GM21576 (cell line): ENCODE data around the gene SLC25A19.
"Not testable (repeated sequence)": the region's sequence is repeated elsewhere in the genome, so short reads cannot be mapped to it uniquely, and the experiment has no call there.

Experiments used
- ATAC-seq: cut with Tn5 transposase; IDR thresholded peaks from one replicate; pipeline ENCODE4 v1.9.1; 2021; ENCODE audit warnings: mild to moderate bottlenecking, moderate library complexity; ENCODE audit not compliant: unreplicated experiment

The SLC25A19 gene

GRCh38 chr17:75301502-75302206, 12.4 kb upstream of the SLC25A19 start:
- no peak for ATAC-seq

GRCh38 chr17:75301049-75301448, 11.8 kb upstream of the SLC25A19 start:
- no peak for ATAC-seq

DNA sequence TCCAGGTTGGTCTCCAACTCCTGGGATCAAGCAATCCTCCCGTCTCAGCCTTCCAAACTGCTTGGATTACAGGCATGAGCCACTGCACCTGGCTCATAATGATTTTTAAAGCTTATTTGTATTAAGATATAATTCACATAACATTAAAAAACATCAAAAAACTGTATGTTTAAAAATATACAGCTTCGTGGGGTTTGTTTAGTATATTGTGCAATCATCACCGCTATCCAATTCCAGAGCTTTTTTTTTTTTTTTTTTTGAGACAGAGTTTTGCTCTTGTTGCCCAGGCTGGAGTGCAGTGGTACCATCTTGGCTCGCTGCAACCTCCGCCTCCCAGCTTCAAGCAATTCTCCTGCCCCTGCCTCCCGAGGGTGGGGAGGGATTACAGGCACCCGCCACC, 11.0 kb upstream of the SLC25A19 start:
- no peak for ATAC-seq

- peak; percentile 66 for ATAC-seq
Measured at GRCh38 chr17:75295201-75296158, 6.2 kb upstream of the SLC25A19 start.

- ATAC-seq, result not testable (repeated sequence)
Measured at GRCh38 chr17:75292810-75293448, 3.7 kb upstream of the SLC25A19 start.

GRCh38 chr17:75289832-75290337, 652 bp upstream of the SLC25A19 start:
- ATAC-seq, result peak; percentile 29

DNA sequence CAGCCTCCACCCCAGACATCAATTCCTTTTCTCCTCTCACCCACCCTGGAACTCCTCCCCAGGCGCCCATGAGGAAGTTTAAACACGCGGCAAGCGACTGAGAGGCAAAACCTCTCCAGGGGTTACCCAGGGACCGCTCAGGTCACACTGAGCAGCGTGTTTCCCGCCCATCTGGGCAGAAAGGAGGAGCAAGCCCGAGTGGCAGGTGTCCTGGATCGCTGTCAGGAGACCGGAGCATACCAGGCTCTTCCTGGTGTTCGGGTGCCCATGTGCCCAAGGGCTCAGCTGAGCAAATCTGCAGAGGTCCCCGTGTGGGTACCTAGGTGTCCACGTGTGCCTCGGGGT, 491 bp downstream of the SLC25A19 start:
- no peak for ATAC-seq

GRCh38 chr17:75288359-75288758, 874 bp downstream of the SLC25A19 start:
- ATAC-seq, result no peak

GRCh38 chr17:75287221-75287620, 2.0 kb downstream of the SLC25A19 start:
- no peak for ATAC-seq

- ATAC-seq, result no peak
Measured at GRCh38 chr17:75285123-75285522, 4.1 kb downstream of the SLC25A19 start.

DNA sequence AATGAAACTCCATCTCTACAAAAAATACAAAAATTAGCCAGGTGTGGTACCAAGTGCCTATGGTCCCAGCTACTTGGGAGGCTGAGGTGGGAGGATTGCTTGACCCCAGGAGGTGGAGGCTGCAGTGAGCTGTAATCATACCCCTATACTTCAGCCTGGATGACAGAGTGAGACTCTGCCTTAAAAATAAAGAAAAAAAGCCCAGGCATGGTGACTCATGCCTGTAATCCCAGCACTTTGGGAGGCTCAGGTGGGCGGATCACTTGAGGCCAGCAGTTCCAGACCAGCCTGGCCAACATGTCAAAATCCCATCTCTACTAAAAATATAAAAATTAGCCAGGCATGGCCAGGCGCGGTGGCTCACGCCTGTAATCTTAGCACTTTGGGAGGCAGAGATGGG, 9.0 kb downstream of the SLC25A19 start:
- ATAC-seq, result not testable (repeated sequence)

DNA sequence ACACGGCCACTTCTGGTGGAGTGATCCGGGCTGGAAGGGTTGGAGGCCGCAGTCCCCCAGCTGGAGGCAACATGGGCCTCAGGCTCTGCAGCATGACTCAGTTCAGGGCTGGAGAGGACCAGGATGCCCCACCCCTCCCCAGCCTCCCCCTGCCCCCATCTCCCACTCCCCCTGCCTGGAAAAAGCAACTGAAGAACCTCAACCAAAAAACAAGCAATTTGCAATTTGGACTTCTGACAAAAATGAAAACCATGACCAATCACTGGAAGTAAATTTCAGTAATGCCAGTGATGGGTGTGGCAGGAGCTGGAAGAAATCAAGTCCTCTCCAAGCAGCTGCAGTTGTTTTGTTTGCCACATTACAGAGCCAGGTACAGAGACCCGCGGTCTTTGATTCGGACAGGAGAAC, 11.6 kb downstream of the SLC25A19 start:
- no peak for ATAC-seq

GRCh38 chr17:75273977-75274708, 15.1 kb downstream of the SLC25A19 start:
- no peak for ATAC-seq

- no peak for ATAC-seq
Measured at GRCh38 chr17:75272848-75273184, 16.4 kb downstream of the SLC25A19 start.

DNA sequence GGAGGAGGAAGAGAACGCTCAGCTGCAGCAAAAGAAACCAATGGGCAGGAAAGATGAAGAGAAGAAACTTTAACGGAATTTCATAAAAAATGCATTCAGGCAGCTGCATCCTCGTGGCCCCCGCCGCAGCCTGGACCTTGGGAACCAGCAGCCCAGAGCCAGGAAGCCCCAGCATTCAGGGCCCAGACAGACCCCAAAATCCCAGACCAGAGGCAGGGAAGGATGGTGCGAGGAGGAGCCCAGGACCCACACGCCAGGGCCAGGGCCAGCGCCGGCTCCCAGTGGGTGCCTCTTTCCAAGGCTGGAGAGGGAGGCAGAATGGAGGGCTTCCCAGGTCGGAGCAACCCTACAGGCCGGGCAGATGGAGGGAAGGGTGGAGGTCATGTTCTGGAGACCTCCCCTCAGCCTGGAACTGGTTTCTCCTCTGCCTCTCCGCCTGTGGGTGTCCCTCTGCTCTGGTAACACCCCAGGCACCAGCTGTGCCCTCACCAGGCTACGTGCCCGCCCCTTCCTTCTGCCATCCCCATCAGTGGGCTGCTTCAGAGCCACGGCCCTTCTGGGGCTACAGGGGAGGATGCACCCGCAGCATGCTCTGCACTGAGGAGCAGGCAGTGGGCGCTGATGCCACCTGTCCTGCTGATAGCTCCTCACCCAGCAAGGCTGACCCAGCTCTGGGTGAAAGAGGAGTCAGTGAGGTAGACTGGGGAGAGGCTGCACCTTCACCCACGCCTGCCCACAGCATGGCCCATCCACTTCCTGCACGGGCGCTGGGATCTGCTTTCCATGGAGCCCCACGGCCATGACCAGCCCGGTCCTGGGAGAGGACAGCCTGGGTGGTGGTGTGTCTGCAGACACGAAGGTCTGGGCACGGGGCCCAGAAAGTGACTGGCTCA, 17.0 kb downstream of the SLC25A19 start:
- no peak for ATAC-seq

DNA sequence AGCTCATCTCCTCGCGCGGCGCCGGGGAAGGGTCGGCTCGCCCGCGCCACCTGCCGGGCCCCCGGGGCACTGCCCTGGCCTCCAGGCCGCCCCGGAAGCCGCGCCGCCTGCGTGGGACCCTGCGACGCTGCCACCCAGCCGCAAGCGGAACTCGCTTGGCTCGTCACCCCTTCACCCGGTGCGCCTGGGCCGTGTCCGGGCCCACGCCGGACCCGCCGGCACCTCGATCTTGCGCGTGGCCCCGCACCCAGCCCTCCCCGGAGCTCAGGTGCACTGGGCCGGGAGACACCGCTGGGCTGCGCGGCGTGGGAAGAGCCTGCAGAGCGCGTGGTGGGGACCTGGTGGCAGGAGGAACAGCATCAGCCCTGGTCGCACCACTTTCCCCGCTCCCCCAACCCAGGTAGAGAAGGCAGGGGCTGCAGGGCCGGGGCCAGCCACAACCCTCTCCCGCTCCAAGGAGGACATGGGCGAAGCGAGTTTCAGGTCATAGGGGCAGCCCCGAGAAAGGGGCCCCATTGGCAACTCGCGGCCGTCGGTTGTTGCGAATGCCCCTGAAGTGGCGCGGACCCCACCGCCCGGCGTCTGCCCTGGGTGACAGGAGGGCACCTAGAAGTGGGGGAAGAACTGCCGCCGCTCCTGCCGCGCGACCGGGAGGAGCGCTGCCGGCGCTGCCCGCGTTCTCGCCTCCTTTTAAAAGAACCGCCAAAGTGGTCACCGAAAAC, 17.8 kb downstream of the SLC25A19 start:
- ATAC-seq, result peak; percentile 58

GRCh38 chr17:75270966-75271232, 18.3 kb downstream of the SLC25A19 start, which contains the start of gene MIF4GD:
MIF4GD (minus strand) TSS chr17:75271231; CDS start chr17:75270195, 1,036 bp downstream.
- no peak for ATAC-seq

GRCh38 chr17:75270218-75270965, 18.8 kb downstream of the SLC25A19 start:
- peak; percentile 29 for ATAC-seq

DNA sequence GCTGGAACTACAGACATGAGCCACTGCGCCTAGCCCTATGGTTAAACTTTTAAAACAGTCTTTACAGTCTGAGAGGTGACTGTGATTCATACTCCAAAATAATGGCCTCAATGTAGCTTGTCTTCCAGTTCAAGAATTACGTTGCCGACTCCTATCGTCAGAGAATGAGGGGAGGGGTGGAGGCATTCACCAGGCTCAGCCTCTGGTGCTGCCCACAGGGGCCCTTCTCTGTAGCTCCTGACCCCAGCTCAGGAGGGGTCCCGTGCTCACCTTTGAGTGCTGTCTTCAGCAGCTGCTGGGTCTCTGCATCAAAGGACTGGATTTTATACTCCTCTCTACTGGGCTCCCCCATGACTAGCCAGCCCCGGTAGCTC, 19.4 kb downstream of the SLC25A19 start:
- ATAC-seq, result no peak
